ENCODE measurements around the gene WSB1.

Gene WSB1

DNA sequence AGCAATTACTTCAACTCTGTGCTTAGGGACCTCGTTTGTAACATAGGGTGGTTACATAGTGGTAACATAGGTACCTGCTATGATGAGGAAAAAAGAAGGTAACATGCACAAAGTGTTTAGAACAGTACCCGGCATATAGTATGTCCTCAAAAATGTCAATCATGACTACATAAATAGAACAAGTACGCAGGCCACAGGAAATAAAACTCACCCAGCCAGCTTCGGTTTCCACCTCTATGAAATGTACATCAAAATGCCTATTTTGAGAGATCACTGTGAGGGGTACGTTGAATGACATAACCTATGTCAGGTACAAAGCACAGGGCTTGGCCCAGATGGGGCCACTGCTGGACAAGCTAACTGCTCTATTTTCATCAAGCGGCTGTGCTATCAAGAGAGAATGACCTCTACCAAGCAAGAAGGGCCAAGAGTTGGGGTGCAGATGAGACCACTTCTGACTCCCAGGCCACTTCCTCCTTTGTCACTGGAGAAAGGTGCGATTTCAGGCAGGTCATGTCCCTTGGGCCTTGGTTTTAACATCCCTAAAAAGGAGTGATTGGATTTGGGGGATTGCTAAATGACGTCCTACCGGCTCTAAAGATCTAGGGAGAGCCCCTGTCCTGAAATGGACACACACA lies 45.4 kb downstream of the WSB1 start:
- Histone ChIP-seq H3K4me2 (ENCODE audit: low read depth, low read length, poor library complexity, severe bottlenecking) (peak overlapping the region; percentile 52), H3K27me3 (ENCODE audit: low read length) (no peaks in the 10 kb centered on the region), H3K9me3 (ENCODE audit: insufficient read depth, low read length) (no peaks in the 10 kb centered on the region), H3K9me2 (replicated peaks; ENCODE audit: insufficient read depth, low read length) (no peaks in the 10 kb centered on the region), H3K27ac (ENCODE audit: low read depth, low read length) (peak overlapping the region; percentile 92), H3K36me3 (ENCODE audit: low read length) (no peaks in the 10 kb centered on the region), H4K20me1 (ENCODE audit: low read depth, low read length) (no peaks in the 10 kb centered on the region), H3K79me2 (ENCODE audit: insufficient read depth, low read length) (no peaks in the 10 kb centered on the region), H2AFZ (ENCODE audit: low read depth, low read length, severe bottlenecking) (peak overlapping the region; percentile 10), H3F3A (ENCODE audit: insufficient read depth) (peaks cover 51% of the 10 kb centered on the region), H3K9ac (ENCODE audit: low read length) (peak overlapping the region; percentile 47), H3K4me3 (ENCODE audit: insufficient read depth, low read length, poor library complexity, severe bottlenecking) (peak overlapping the region; percentile 21)
- no peak for TF ChIP-seq EZH2phosphoT487 (conservative IDR thresholded peaks at IDR 0.05; ENCODE audit: low read length)
- TF ChIP-seq, protein P1, sequence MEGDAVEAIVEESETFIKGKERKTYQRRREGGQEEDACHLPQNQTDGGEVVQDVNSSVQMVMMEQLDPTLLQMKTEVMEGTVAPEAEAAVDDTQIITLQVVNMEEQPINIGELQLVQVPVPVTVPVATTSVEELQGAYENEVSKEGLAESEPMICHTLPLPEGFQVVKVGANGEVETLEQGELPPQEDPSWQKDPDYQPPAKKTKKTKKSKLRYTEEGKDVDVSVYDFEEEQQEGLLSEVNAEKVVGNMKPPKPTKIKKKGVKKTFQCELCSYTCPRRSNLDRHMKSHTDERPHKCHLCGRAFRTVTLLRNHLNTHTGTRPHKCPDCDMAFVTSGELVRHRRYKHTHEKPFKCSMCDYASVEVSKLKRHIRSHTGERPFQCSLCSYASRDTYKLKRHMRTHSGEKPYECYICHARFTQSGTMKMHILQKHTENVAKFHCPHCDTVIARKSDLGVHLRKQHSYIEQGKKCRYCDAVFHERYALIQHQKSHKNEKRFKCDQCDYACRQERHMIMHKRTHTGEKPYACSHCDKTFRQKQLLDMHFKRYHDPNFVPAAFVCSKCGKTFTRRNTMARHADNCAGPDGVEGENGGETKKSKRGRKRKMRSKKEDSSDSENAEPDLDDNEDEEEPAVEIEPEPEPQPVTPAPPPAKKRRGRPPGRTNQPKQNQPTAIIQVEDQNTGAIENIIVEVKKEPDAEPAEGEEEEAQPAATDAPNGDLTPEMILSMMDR (IDR thresholded peaks at IDR 0.05; ENCODE audit: insufficient read depth, low read length, poor library complexity, severe bottlenecking), result no peak

GRCh38 chr17:27339836-27340550 lies 46.1 kb downstream of the WSB1 start:
- no peak for TF ChIP-seq EZH2phosphoT487 (conservative IDR thresholded peaks at IDR 0.05; ENCODE audit: low read length)
- TF ChIP-seq, protein P1 (IDR thresholded peaks at IDR 0.05; ENCODE audit: insufficient read depth, low read length, poor library complexity, severe bottlenecking), result no peak
- Histone ChIP-seq H3K79me2 (ENCODE audit: insufficient read depth, low read length) (no peaks in the 10 kb centered on the region), H3K4me3 (ENCODE audit: insufficient read depth, low read length, poor library complexity, severe bottlenecking) (peak overlapping the region; percentile 5)

GRCh38 chr17:27340575-27340974 lies 46.7 kb downstream of the WSB1 start:
- H3K27me3 ChIP-seq (ENCODE audit: low read length), result no peaks in the 10 kb centered on the region
- TF ChIP-seq, protein P1 (IDR thresholded peaks at IDR 0.05; ENCODE audit: insufficient read depth, low read length, poor library complexity, severe bottlenecking), result no peak
- TF ChIP-seq EZH2phosphoT487 (conservative IDR thresholded peaks at IDR 0.05; ENCODE audit: low read length), result no peak
- H3K79me2 ChIP-seq (ENCODE audit: insufficient read depth, low read length), result no peaks in the 10 kb centered on the region
- H3K9ac ChIP-seq (ENCODE audit: low read length), result peak overlapping the region; percentile 26; the same call in 1 of the 2 replicates
- peak overlapping the region; percentile 92 for H3K27ac ChIP-seq (ENCODE audit: low read depth, low read length)
- H4K20me1 ChIP-seq (ENCODE audit: low read depth, low read length), result no peaks in the 10 kb centered on the region
- H2AFZ ChIP-seq (ENCODE audit: low read depth, low read length, severe bottlenecking), result no peak overlapping the region
- H3K9me2 ChIP-seq (replicated peaks; ENCODE audit: insufficient read depth, low read length), result no peaks in the 10 kb centered on the region
- peak overlapping the region; percentile 52 for H3K4me2 ChIP-seq (ENCODE audit: low read depth, low read length, poor library complexity, severe bottlenecking)
- H3K36me3 ChIP-seq (ENCODE audit: low read length), result no peaks in the 10 kb centered on the region
- H3K9me3 ChIP-seq (ENCODE audit: insufficient read depth, low read length), result no peaks in the 10 kb centered on the region
- H3K4me3 ChIP-seq (ENCODE audit: insufficient read depth, low read length, poor library complexity, severe bottlenecking), result no peak overlapping the region
- H3F3A ChIP-seq (ENCODE audit: insufficient read depth), result peaks cover 46% of the 10 kb centered on the region

More at GRCh38 chr17:27339836-27340550, 46.1 kb downstream of the WSB1 start:
- H3K9ac ChIP-seq (ENCODE audit: low read length), result peak overlapping the region; percentile 47
- peak overlapping the region; percentile 92 for H3K27ac ChIP-seq (ENCODE audit: low read depth, low read length)
- peak overlapping the region; percentile 52 for H3K4me2 ChIP-seq (ENCODE audit: low read depth, low read length, poor library complexity, severe bottlenecking)
- no peaks in the 10 kb centered on the region for H3K9me3 ChIP-seq (ENCODE audit: insufficient read depth, low read length)
- H4K20me1 ChIP-seq (ENCODE audit: low read depth, low read length), result no peaks in the 10 kb centered on the region
- H3F3A ChIP-seq (ENCODE audit: insufficient read depth), result peaks cover 49% of the 10 kb centered on the region
- H3K36me3 ChIP-seq (ENCODE audit: low read length), result no peaks in the 10 kb centered on the region
- no peaks in the 10 kb centered on the region for H3K9me2 ChIP-seq (replicated peaks; ENCODE audit: insufficient read depth, low read length)
- no peaks in the 10 kb centered on the region for H3K27me3 ChIP-seq (ENCODE audit: low read length)
- H2AFZ ChIP-seq (ENCODE audit: low read depth, low read length, severe bottlenecking), result no peak overlapping the region
